IMR-90 (cell line): ENCODE data around the gene WHRN. TPM values are rescaled to one million over a fixed set of nuclear protein-coding genes. Genes with fewer than 3 reads are reported as not detected.

Source experiments
- ATAC-seq: fragments of 200-7000 bp; cut with Tn5 transposase; 2 replicates; pipeline ENCODE4 v1.9.1; 2020; ENCODE audit warnings: low read depth, mild to moderate bottlenecking, moderate library complexity
- BruUV-seq: library from RNA; stranded (reverse); fragments of 400-500 nt; replicated peaks from 2 replicates; lab custom pipeline; 2021; lab: Mats Ljungman, UMichigan
- CTCF ChIA-PET: fragments of 300-600 bp; formaldehyde crosslinking; extraction: SDS; loops from one replicate; lab custom pipeline; 2021; ENCODE audit warnings: antibody characterized with exemption; lab: Yijun Ruan, JAX
- POLR2A ChIA-PET: fragments of 300-600 bp; sonication (Branson Sonifier 250); formaldehyde crosslinking; loops from one replicate; lab custom pipeline; 2022; ENCODE audit warnings: antibody characterized with exemption; ENCODE audit not compliant: unreplicated experiment; lab: Charles Lee
- DNase-seq: peaks from one replicate; pipeline ENCODE4 v3.0.0; 2013
- H2AFZ ChIP-seq: replicated peaks from 2 replicates; pipeline ENCODE3; 2013; ENCODE audit warnings: low read length, mild to moderate bottlenecking; ENCODE audit not compliant: poor library complexity
- H2AK5ac ChIP-seq: 2 replicates; pipeline ENCODE4 v1.6.1; 2013; ENCODE audit warnings: low read depth, low read length, inconsistent platforms
- H2AK9ac ChIP-seq: replicated peaks from 2 replicates; pipeline ENCODE3; 2013; ENCODE audit warnings: mild to moderate bottlenecking, low read depth, low read length, moderate library complexity; ENCODE audit not compliant: poor library complexity
- H2BK120ac ChIP-seq: 2 replicates; pipeline ENCODE4 v1.6.1; 2013; ENCODE audit warnings: low read depth, low read length, inconsistent platforms
- H2BK15ac ChIP-seq: 3 replicates; pipeline ENCODE4 v1.6.1; 2013; ENCODE audit warnings: low read depth, low read length, inconsistent platforms
- H2BK20ac ChIP-seq: 2 replicates; pipeline ENCODE4 v1.6.1; 2013; ENCODE audit warnings: low read depth, mild to moderate bottlenecking, inconsistent platforms, low read length, moderate library complexity
- H2BK5ac ChIP-seq: 2 replicates; pipeline ENCODE4 v1.6.1; 2013; ENCODE audit warnings: mild to moderate bottlenecking, low read depth, low read length, inconsistent platforms; ENCODE audit not compliant: poor library complexity, severe bottlenecking
- H3K14ac ChIP-seq: replicated peaks from 2 replicates; pipeline ENCODE4 v1.6.1; 2013; ENCODE audit warnings: low read depth, low read length, inconsistent platforms
- H3K18ac ChIP-seq: 2 replicates; pipeline ENCODE4 v1.6.1; 2013; ENCODE audit warnings: low read depth, low read length, control low read depth
- H3K23ac ChIP-seq: 2 replicates; pipeline ENCODE4 v1.6.1; 2013; ENCODE audit warnings: low read depth, low read length, inconsistent platforms
- H3K27ac ChIP-seq: 2 replicates; pipeline ENCODE4 v1.5.1; 2013; ENCODE audit warnings: mild to moderate bottlenecking, control low read depth, low read length; ENCODE audit not compliant: insufficient read depth
- H3K27me3 ChIP-seq: 2 replicates; pipeline ENCODE4 v1.6.1; 2013; ENCODE audit warnings: low read length; ENCODE audit not compliant: control insufficient read depth, insufficient read depth
- H3K36me3 ChIP-seq: 2 replicates; pipeline ENCODE4 v1.6.1; 2013; ENCODE audit warnings: low read length, mixed read lengths; ENCODE audit not compliant: control insufficient read depth, insufficient read depth
- H3K4ac ChIP-seq: 2 replicates; pipeline ENCODE4 v1.6.1; 2013; ENCODE audit warnings: low read depth, low read length, inconsistent platforms
- H3K4me1 ChIP-seq: 2 replicates; pipeline ENCODE4 v1.6.1; 2013; ENCODE audit warnings: low read length, mixed read lengths; ENCODE audit not compliant: control insufficient read depth, insufficient read depth
- H3K4me2 ChIP-seq: 2 replicates; pipeline ENCODE4 v1.6.1; 2013; ENCODE audit warnings: low read depth, mild to moderate bottlenecking, control low read depth, low read length, moderate library complexity
- H3K4me3 ChIP-seq: 2 replicates; pipeline ENCODE4 v1.5.1; 2013; ENCODE audit warnings: low read depth, mild to moderate bottlenecking, control low read depth, low read length, moderate library complexity; ENCODE audit not compliant: insufficient read depth
- H3K56ac ChIP-seq: 2 replicates; pipeline ENCODE4 v1.6.1; 2013; ENCODE audit warnings: low read length, inconsistent platforms; ENCODE audit not compliant: insufficient read depth; ENCODE audit errors: extremely low read depth
- H3K79me1 ChIP-seq, 2 experiments: 2 replicates each; pipeline ENCODE4 v1.6.1; 2013; ENCODE audit warnings: low read length in 2 of 2, inconsistent platforms in 1 of 2, low read depth in 1 of 2
- H3K9ac ChIP-seq: 2 replicates; pipeline ENCODE4 v1.6.1; 2013; ENCODE audit warnings: low read depth, low read length, control low read depth
- H3K9me1 ChIP-seq: 2 replicates; pipeline ENCODE4 v1.6.1; 2013; ENCODE audit warnings: low read length, inconsistent platforms; ENCODE audit not compliant: insufficient read depth
- H3K9me3 ChIP-seq: 2 replicates; pipeline ENCODE4 v1.6.1; 2013; ENCODE audit warnings: low read length; ENCODE audit not compliant: control insufficient read depth, insufficient read depth
- H4K20me1 ChIP-seq: 2 replicates; pipeline ENCODE4 v1.6.1; 2013; ENCODE audit warnings: low read length, inconsistent platforms; ENCODE audit not compliant: insufficient read depth
- H4K5ac ChIP-seq: 2 replicates; pipeline ENCODE4 v1.6.1; 2013; ENCODE audit warnings: mild to moderate bottlenecking, low read depth, low read length, control low read depth
- H4K8ac ChIP-seq, 2 experiments: 2 replicates each; pipeline ENCODE4 v1.6.1; 2013; ENCODE audit warnings: low read depth in 2 of 2, low read length in 2 of 2, control low read depth in 1 of 2, inconsistent platforms in 1 of 2
- H4K91ac ChIP-seq: 2 replicates; pipeline ENCODE4 v1.6.1; 2013; ENCODE audit warnings: low read depth, low read length, inconsistent platforms; ENCODE audit not compliant: insufficient read depth
- BHLHE40 ChIP-seq: fragments of 150-350 bp; IDR thresholded peaks from 2 replicates; pipeline ENCODE4 v1.6.1; 2016; ENCODE audit warnings: mild to moderate bottlenecking, low read depth, low read length
- CEBPB ChIP-seq: IDR thresholded peaks from 2 replicates; pipeline ENCODE4 v1.6.1; 2012; ENCODE audit warnings: low read depth, low read length, improper control_type of control experiment
- CHD1 ChIP-seq: IDR thresholded peaks from 2 replicates; pipeline ENCODE4 v1.6.1; 2012; ENCODE audit warnings: low read depth, low read length, improper control_type of control experiment
- CTCF ChIP-seq: conservative IDR thresholded peaks from 2 replicates; pipeline ENCODE4 v1.5.1; 2012; ENCODE audit warnings: mild to moderate bottlenecking, low read depth, low read length, improper control_type of control experiment
- FOS ChIP-seq: fragments of 150-350 bp; IDR thresholded peaks from 2 replicates; pipeline ENCODE4 v1.6.1; 2016; ENCODE audit warnings: low read depth, low read length
- MAFK ChIP-seq: IDR thresholded peaks from 2 replicates; pipeline ENCODE4 v1.6.1; 2012; ENCODE audit warnings: low read depth, low read length, improper control_type of control experiment
- MAZ ChIP-seq: IDR thresholded peaks from 2 replicates; pipeline ENCODE4 v1.6.1; 2012; ENCODE audit warnings: low read depth, mild to moderate bottlenecking, low read length, improper control_type of control experiment, moderate library complexity, borderline replicate concordance
- MXI1 ChIP-seq: IDR thresholded peaks from 2 replicates; pipeline ENCODE4 v1.6.1; 2012; ENCODE audit warnings: low read depth, mild to moderate bottlenecking, low read length, moderate library complexity, borderline replicate concordance
- NFE2L2 ChIP-seq: fragments of 150-350 bp; IDR thresholded peaks from 2 replicates; pipeline ENCODE4 v1.6.1; 2016; ENCODE audit warnings: low read depth, mild to moderate bottlenecking, low read length
- POLR2A ChIP-seq: IDR thresholded peaks from 2 replicates; pipeline ENCODE4 v1.6.1; 2012; ENCODE audit warnings: mild to moderate bottlenecking, low read depth, low read length
- RAD21 ChIP-seq: IDR thresholded peaks from 2 replicates; pipeline ENCODE4 v1.6.1; 2012; ENCODE audit warnings: low read length, improper control_type of control experiment
- RCOR1 ChIP-seq: IDR thresholded peaks from 2 replicates; pipeline ENCODE4 v1.6.1; 2012; ENCODE audit warnings: mild to moderate bottlenecking, low read length, improper control_type of control experiment; ENCODE audit not compliant: insufficient replicate concordance
- RFX5 ChIP-seq: IDR thresholded peaks from 2 replicates; pipeline ENCODE4 v1.8.0; 2012; ENCODE audit warnings: low read depth, mild to moderate bottlenecking, low read length, moderate library complexity
- SMC3 ChIP-seq: fragments of 150-350 bp; IDR thresholded peaks from 2 replicates; pipeline ENCODE4 v1.6.1; 2016; ENCODE audit warnings: low read depth, mild to moderate bottlenecking, antibody characterized with exemption, low read length, moderate library complexity
- USF2 ChIP-seq: fragments of 150-350 bp; IDR thresholded peaks from 2 replicates; pipeline ENCODE4 v1.6.1; 2017; ENCODE audit warnings: mild to moderate bottlenecking, antibody characterized with exemption, low read length, low read depth
- WGBS, 2 experiments: methylation state at CpG; one replicate each; pipeline versions ENCODE4 v1.1.5 to v1.1.7; 2013; ENCODE audit warnings: missing lambda C conversion rate in 2 of 2; ENCODE audit not compliant: insufficient read length in 1 of 2; ENCODE audit errors: extremely low coverage in 2 of 2; 5-methylcytosine and 5-hydroxymethylcytosine counted together
- dilution Hi-C: fragments of 300-500 bp; cut with HindIII; formaldehyde crosslinking; loops from one replicate; pipeline ENCODE4 v1.14.3; 2018; ENCODE audit warnings: low sequenced_read_pairs; ENCODE audit not compliant: unreplicated experiment
- in situ Hi-C: fragments of 300-500 bp; cut with MboI; formaldehyde crosslinking; loops from 3 replicates; pipeline ENCODE4 v1.14.3; 2019; ENCODE audit warnings: low sequenced_read_pairs, inconsistent platforms, mixed read lengths
- intact Hi-C: fragments of 100-400 bp; cut with micrococcal nuclease; formaldehyde crosslinking; loops from 2 replicates; pipeline ENCODE4 v1.10.0; 2022
- polyA plus RNA-seq, 3 experiments: library from polyadenylated mRNA; depleted of rRNA; stranded (reverse); fragments of >200 nt; gene quantifications; 2 replicates each; pipeline ENCODE4 v1.2.3, GENCODE V29; 2012; ENCODE audit warnings: low replicate concordance in 1 of 3
- total RNA-seq: library from RNA; depleted of rRNA; stranded (reverse); fragments of >200 nt; gene quantifications from 2 replicates; pipeline ENCODE4 v1.2.3, GENCODE V29; 2012
- TF ChIP-seq, protein P1 (sequence below): fragments of 150-350 bp; IDR thresholded peaks from 2 replicates; pipeline ENCODE4 v1.6.1; 2016; ENCODE audit warnings: low read depth, mild to moderate bottlenecking, low read length, moderate library complexity, borderline replicate concordance

Gene WHRN
- total and polyA plus RNA-seq, 2 of the 4 experiments (the other 2 are of a cell fraction), result 0.18 to 2.6 TPM

DNA sequence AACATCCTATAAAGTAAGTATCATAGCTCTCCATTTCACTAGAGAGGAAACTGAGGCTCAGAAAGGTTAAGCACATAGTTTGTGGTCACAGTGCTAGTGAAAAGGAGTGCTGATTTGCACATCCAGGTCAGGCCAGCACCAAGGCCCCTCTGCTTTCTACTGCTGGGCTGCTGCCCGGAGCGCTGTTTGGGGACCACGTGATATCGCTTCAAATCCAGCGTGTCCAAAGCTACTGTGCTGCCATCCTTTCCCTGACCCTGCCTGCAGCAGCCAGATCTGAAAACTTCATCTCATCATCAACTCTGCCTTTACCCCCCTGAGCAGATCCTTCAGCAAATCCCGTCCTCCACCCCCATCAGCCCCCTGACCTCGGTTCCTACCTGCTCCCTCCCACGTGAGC, 76.8 kb downstream of the WHRN start:
- ChIA-PET POLR2A (no interaction called here), CTCF (interaction anchor here (1.2 kb wide), 1 partner anchor 225 kb away, joined by 4 read pairs; no protein-coding TSS in a partner anchor)
- no peak overlapping the region for H3K9ac ChIP-seq
- H3K4me3 ChIP-seq, result no peak overlapping the region
- H3K14ac ChIP-seq, result no peak overlapping the region
- H3K9me1 ChIP-seq, result no peaks in the 10 kb centered on the region
- peaks cover 27% of the 10 kb centered on the region for H3K27me3 ChIP-seq
- no peak overlapping the region for H2BK120ac ChIP-seq
- no peak overlapping the region for H2AK5ac ChIP-seq
- intact Hi-C loops (no loop called here), dilution Hi-C loops (no loop called here), in situ Hi-C loops (loop anchor here (25.0 kb wide), 1 partner anchor 1084 kb away; no protein-coding TSS in a partner anchor)
- H2BK5ac ChIP-seq, result no peak overlapping the region
- TF ChIP-seq RCOR1, result no peak
- TF ChIP-seq POLR2A, result no peak
- no peak for TF ChIP-seq FOS
- TF ChIP-seq CTCF, result no peak
- TF ChIP-seq SMC3, result no peak
- no peak for TF ChIP-seq RFX5
- no peak for TF ChIP-seq MAZ
- no peak for TF ChIP-seq MAFK
- no peak for TF ChIP-seq MXI1
- TF ChIP-seq BHLHE40, result no peak
- no peak for TF ChIP-seq CHD1
- TF ChIP-seq CEBPB, result no peak
- no peak for TF ChIP-seq USF2
- no peak for TF ChIP-seq NFE2L2
- TF ChIP-seq, protein P1, sequence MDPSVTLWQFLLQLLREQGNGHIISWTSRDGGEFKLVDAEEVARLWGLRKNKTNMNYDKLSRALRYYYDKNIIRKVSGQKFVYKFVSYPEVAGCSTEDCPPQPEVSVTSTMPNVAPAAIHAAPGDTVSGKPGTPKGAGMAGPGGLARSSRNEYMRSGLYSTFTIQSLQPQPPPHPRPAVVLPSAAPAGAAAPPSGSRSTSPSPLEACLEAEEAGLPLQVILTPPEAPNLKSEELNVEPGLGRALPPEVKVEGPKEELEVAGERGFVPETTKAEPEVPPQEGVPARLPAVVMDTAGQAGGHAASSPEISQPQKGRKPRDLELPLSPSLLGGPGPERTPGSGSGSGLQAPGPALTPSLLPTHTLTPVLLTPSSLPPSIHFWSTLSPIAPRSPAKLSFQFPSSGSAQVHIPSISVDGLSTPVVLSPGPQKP, result no peak
- TF ChIP-seq RAD21, result no peak
- no peaks in the 10 kb centered on the region for H3K36me3 ChIP-seq
- H2AFZ ChIP-seq, result no peak overlapping the region
- no peak overlapping the region for H2BK20ac ChIP-seq
- H3K79me1 ChIP-seq, result no peaks in the 10 kb centered on the region
- H3K23ac ChIP-seq, result no peak overlapping the region
- H3K4me1 ChIP-seq, result no peaks in the 10 kb centered on the region
- no peak overlapping the region for H3K4me2 ChIP-seq
- H3K9me3 ChIP-seq, result no peaks in the 10 kb centered on the region
- H4K8ac ChIP-seq, result no peak overlapping the region
- no peak for ATAC-seq
- H4K91ac ChIP-seq, result no peak overlapping the region
- no peak overlapping the region for H4K5ac ChIP-seq
- H2AK9ac ChIP-seq, result peak overlapping the region; percentile 47
- no peaks in the 10 kb centered on the region for H4K20me1 ChIP-seq
- no peak for DNase-seq
- H3K18ac ChIP-seq, result no peak overlapping the region
- no peak overlapping the region for H3K56ac ChIP-seq
- no peak overlapping the region for H2BK15ac ChIP-seq
- no TSS peak for BruUV-seq
- WGBS, 2 experiments, result 86% methylated on average over 6 of the region's 8 CpGs; no CpG with 5 or more reads in 1 of the 2 experiments
- H3K4ac ChIP-seq, result no peak overlapping the region
- H3K27ac ChIP-seq, result no peak overlapping the region
